GM18511 (cell line): Measurements from ENCODE around the gene SELENOM.

Source experiments
- ATAC-seq: cut with Tn5 transposase; IDR thresholded peaks from one replicate; pipeline ENCODE4 v1.9.1; 2021; ENCODE audit warnings: mild to moderate bottlenecking, moderate library complexity; ENCODE audit not compliant: unreplicated experiment

The SELENOM gene

GRCh38 chr22:31093086-31093850 is 14.1 kb downstream of the SELENOM start:
- ATAC-seq, result no peak

GRCh38 chr22:31092161-31092560 is 15.2 kb downstream of the SELENOM start:
- no peak for ATAC-seq

GRCh38 chr22:31091106-31091975 is 16.0 kb downstream of the SELENOM start:
- ATAC-seq, result no peak

- ATAC-seq, result no peak
Observed at GRCh38 chr22:31090217-31091085, 16.9 kb downstream of the SELENOM start.

- ATAC-seq, result no peak
Observed at GRCh38 chr22:31089160-31090100, 17.9 kb downstream of the SELENOM start.

DNA sequence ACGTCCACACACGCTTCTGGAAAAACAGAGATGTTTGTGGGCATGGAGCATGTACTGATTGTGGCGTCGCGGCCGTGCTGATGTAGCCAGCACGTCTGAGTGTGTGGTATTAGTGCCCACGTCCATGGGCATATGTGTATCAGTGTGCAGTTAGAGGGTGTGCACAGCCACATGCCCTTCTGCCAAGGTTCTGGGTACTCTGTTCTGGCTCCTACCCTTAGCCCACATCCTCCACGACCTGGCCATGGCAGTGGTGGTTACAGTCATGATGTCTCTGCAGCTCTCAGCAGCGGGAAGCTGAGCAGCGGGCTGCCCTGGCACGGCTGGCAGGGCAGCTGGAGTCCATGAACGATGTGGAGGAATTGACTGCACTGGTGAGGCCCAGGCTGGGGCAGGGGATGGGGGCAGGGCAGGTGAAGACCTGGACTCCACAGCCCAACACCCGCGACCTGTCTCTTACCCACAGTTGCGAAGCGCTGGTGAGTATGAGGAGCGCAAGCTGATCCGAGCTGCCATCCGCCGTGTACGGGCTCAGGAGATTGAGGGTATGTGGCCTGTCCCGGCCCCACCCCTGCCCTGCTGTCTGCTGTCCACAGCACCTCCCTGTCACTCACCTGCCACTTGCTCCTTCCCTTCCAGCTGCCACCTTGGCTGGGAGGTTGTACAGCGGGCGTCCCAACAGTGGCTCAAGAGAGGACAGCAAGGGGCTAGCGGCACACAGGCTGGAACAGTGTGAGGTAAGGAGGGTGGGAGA is 19.0 kb downstream of the SELENOM start:
- ATAC-seq, result no peak

- no peak for ATAC-seq
Observed at GRCh38 chr22:31087744-31088215, 19.6 kb downstream of the SELENOM start.

DNA sequence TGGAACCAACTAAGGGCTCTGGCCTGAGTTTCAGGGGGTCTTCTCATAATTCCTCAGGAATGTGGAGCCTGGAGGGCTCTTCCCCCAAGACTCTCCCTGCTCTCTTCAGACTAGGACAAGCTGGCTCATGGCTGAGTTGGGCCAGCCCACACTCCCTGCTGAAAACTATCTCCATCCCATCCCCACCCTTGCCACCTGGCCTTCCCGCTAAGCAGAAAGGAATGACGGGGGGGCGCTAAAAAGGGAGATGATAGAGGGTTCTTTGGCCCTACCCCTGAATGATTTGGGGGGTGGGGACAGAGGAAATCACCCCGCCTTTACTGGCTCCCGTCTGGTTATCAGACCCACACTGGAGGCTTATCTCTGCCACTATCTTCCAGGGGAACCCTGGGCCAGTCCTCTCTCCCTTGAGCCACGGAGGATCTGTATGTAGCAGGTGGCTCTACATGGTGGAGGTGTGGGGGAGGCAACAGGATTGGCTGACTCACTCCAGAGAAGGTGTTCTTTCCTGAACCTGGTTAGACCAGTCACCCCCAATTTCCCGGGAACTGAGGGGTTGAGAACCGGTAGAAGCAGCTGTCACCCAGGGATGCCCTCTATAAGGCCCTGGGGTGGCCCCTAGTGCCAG is 20.6 kb downstream of the SELENOM start:
- ATAC-seq, result no peak

- ATAC-seq, result no peak
Observed at GRCh38 chr22:31085928-31086327, 21.4 kb downstream of the SELENOM start.

DNA sequence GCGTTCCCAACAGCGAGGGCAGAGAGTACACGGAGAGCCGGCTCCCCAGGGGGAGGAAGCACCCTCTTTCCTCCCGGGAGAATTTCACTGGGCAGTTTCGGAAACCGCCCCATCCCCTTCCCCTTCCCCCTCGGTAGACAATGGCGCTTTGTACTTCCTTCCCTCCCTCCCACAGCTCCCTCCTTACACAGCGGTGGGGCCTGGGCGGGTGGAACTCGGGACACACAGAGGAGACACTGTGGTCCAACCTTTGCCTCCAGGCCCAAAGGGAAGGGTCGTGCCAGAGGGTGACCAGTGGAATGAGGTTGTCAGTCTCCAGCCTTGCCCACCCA is 21.9 kb downstream of the SELENOM start:
- ATAC-seq, result no peak

GRCh38 chr22:31084811-31085492 is 22.4 kb downstream of the SELENOM start:
- peak; percentile 68 for ATAC-seq

DNA sequence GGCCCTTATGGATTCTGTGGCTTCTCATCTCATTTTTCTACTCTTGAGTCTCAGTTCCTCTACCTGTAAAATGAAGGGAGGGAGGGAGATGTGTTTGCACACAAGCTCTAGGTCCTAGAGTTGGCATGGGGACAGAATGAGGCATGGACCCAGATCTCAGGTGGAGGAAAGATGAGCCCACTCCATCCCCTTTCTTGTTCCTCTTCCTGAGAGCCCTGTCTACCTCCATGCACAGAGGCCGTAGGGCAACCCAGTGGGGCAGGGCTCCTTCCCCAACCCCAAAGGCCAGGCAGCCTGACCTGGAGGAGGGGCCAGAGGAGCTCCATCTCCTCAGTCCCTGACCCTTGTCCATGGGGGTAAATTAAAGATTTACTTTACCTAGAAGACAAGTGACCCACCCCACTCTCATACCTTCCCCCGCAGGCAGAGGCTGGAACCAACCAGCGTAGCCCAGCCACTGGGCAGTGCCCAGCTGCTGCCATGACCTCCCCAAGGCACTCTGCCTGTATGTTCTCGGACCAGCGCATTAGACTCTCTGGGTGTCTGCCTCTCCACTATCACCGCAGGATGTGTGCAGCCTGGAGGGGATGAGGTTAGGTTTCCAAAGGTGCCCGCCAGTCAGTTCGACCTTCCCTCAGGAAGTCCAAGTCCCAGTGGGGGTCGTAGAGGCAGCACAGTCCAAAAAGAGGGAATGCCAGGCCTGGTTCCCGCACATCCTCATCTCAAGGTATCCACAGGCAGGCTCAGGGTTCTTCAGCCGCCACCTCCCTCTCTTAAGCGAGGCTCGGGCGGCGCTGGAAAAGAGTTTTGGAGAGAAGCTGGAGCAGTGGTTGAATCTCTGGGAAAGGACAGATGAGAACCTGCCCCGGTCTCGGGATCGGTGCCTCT is 23.2 kb downstream of the SELENOM start:
- peak; percentile 1 for ATAC-seq

DNA sequence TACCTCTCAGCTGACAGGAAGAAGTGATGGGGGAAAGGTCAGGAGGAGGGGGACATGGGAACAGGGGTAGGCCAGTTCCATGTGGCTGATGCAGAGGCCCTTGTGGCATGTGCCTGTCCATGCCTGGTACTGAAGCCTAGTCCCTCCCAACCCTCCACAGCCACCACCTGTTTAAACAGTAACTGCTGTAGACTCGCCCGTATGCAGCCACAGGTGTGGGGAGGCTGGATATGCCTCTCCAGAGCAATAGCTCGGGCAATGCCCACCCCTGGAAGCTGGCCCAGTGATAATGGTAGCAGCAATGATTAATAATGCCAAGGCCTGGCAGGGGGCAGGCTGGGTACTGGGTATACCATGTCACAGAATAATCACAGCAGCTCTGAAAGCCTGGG is 24.0 kb downstream of the SELENOM start:
- ATAC-seq, result no peak

- no peak for ATAC-seq
Observed at GRCh38 chr22:31082606-31083376, 24.6 kb downstream of the SELENOM start.

DNA sequence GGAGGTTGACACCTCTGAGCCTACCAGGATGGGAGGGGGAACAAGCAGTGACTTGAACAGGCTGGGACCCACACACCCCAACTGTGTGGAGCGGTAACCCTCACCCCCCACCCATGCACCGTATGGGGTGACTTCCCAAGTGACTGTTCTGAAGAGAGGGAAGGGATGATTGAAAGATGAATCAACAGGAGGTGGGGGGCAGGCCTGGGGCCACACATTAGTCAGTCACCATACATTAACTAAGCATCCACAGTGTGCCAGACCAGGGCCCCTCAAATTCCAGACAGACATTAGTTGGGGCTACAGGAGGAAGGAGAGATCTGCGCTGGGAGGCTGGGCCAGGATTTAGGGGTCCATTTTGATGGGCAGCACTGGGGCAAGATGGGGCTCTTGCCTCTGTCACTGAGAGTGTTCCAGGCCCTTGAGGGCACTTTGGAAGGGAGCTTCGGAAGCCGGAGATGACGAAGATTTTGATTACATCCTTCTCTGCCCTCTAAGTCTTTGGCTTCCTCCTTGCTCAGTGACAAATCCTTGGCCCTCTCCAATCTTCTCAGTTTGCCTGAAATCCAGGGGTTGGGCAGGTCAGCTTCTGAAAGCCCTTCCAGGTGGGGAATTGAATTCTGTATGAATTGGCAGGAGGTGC is 25.3 kb downstream of the SELENOM start:
- no peak for ATAC-seq
